Kidney epithelial cell (primary cell): ENCODE measurements around the gene CIC. TPM values are rescaled to one million over a fixed set of nuclear protein-coding genes. Genes with fewer than 3 reads are reported as not detected.

Experiments used
- DNase-seq: peaks from one replicate; pipeline ENCODE4 v3.0.0-alpha.2; 2010; ENCODE audit warnings: low read depth
- H3K27me3 ChIP-seq: 2 replicates; pipeline ENCODE4 v1.6.0; 2011; ENCODE audit warnings: low read length; ENCODE audit not compliant: control insufficient read depth, insufficient read depth
- H3K36me3 ChIP-seq: 2 replicates; pipeline ENCODE4 v1.5.1; 2011; ENCODE audit warnings: low read length; ENCODE audit not compliant: control insufficient read depth, insufficient read depth
- H3K4me3 ChIP-seq: 2 replicates; pipeline ENCODE4 v1.5.1; 2011; ENCODE audit warnings: low read depth, mild to moderate bottlenecking, control low read depth, low read length
- CTCF ChIP-seq: IDR thresholded peaks from 2 replicates; pipeline ENCODE4 v1.5.1; 2011; ENCODE audit warnings: mild to moderate bottlenecking, moderate library complexity, low read length, control low read depth, inconsistent platforms; ENCODE audit not compliant: insufficient read depth, poor library complexity, severe bottlenecking
- total RNA-seq: library from RNA; depleted of rRNA; stranded (reverse); fragments of >200 nt; gene quantifications from 2 replicates; pipeline ENCODE4 v1.2.3, GENCODE V29; 2015

The CIC gene
- total RNA-seq, 1 donor from 2014 or later, result 41.7 TPM

- no peaks in the 10 kb centered on the region for H3K27me3 ChIP-seq
- no peak for TF ChIP-seq CTCF
- H3K4me3 ChIP-seq, result no peak overlapping the region
- H3K36me3 ChIP-seq, result peaks cover 1% of the 10 kb centered on the region
- no peak for DNase-seq
Observed at GRCh38 chr19:42273407-42274064, 4.5 kb downstream of the CIC start.

GRCh38 chr19:42274065-42274682, 5.1 kb downstream of the CIC start:
- no peak for DNase-seq
- Histone ChIP-seq H3K36me3 (peaks cover 1% of the 10 kb centered on the region), H3K4me3 (no peak overlapping the region), H3K27me3 (no peaks in the 10 kb centered on the region)
- no peak for TF ChIP-seq CTCF

- H3K27me3 ChIP-seq, result no peaks in the 10 kb centered on the region
- no peak overlapping the region for H3K4me3 ChIP-seq
- no peak for DNase-seq
- H3K36me3 ChIP-seq, result peaks cover 1% of the 10 kb centered on the region
- no peak for TF ChIP-seq CTCF
Observed at GRCh38 chr19:42275103-42275502, 6.1 kb downstream of the CIC start.

- no peak overlapping the region for H3K4me3 ChIP-seq
- no peak for DNase-seq
- TF ChIP-seq CTCF, result no peak
- peaks cover 1% of the 10 kb centered on the region for H3K36me3 ChIP-seq
- H3K27me3 ChIP-seq, result no peaks in the 10 kb centered on the region
Observed at GRCh38 chr19:42275517-42275916, 6.5 kb downstream of the CIC start.

GRCh38 chr19:42276284-42276683, 7.2 kb downstream of the CIC start:
- Histone ChIP-seq H3K36me3 (peaks cover 1% of the 10 kb centered on the region), H3K4me3 (no peak overlapping the region), H3K27me3 (no peaks in the 10 kb centered on the region)
- TF ChIP-seq CTCF, result no peak
- DNase-seq, result no peak

GRCh38 chr19:42276821-42277220, 7.8 kb downstream of the CIC start:
- TF ChIP-seq CTCF, result no peak
- H3K36me3 ChIP-seq, result peaks cover 1% of the 10 kb centered on the region
- DNase-seq, result no peak
- H3K27me3 ChIP-seq, result no peaks in the 10 kb centered on the region
- no peak overlapping the region for H3K4me3 ChIP-seq
